Activated CD8-positive, alpha-beta memory T cell treated with anti-CD3 and anti-CD28 coated beads for 36 hours (primary cell): ENCODE results near the gene SLC25A12. TPM values are rescaled to one million over a fixed set of nuclear protein-coding genes. Genes with fewer than 3 reads are reported as not detected.

Experiments used
- CTCF ChIA-PET: fragments of 350-600 bp; sonication (Branson Sonifier 250); formaldehyde crosslinking; loops from one replicate; lab custom pipeline; 2021; ENCODE audit warnings: antibody characterized with exemption; lab: Charles Lee
- POLR2A ChIA-PET: fragments of 350-600 bp; sonication (Branson Sonifier 250); formaldehyde crosslinking; loops from one replicate; lab custom pipeline; 2021; ENCODE audit warnings: antibody characterized with exemption; lab: Charles Lee
- total RNA-seq, 2 experiments: library from RNA; stranded (reverse); gene quantifications; one replicate each; pipeline ENCODE4 v1.2.3, GENCODE V29; 2021

The SLC25A12 gene
- total RNA-seq, 2 experiments from 2014 or later = 23.8 to 27.3 TPM

GRCh38 chr2:171895786-171896185, 1.7 kb upstream of the SLC25A12 start:
- ChIA-PET POLR2A (interaction anchor here (1.6 kb wide), 1 partner anchor 27 kb away, joined by 3 read pairs; the partner anchor contains the start of gene HAT1), CTCF (no interaction called here)

- CTCF ChIA-PET = interaction anchor here (1.3 to 1.4 kb wide), 2 partner anchors 12 to 16 kb away, joined by 3 to 7 read pairs; no protein-coding TSS in a partner anchor
- POLR2A ChIA-PET = interaction anchor here (0.6 to 1.4 kb wide), 2 partner anchors 27 to 29 kb away, joined by 3 to 8 read pairs; partner anchors contain the start of gene HAT1
Observed at GRCh38 chr2:171894612-171894947, 536 bp upstream of the SLC25A12 start.

GRCh38 chr2:171893196-171893823, 734 bp downstream of the SLC25A12 start:
- CTCF ChIA-PET = interaction anchor here (1.3 to 1.4 kb wide), 2 partner anchors 11 to 18 kb away, joined by 3 to 7 read pairs; no protein-coding TSS in a partner anchor
- POLR2A ChIA-PET = interaction anchor here (0.9 to 1.4 kb wide), 2 partner anchors 16 to 29 kb away, joined by 3 to 8 read pairs; partner anchors contain the start of gene HAT1

GRCh38 chr2:171889808-171890207, 4.2 kb downstream of the SLC25A12 start:
- CTCF ChIA-PET = no interaction called here
- POLR2A ChIA-PET = no interaction called here

GRCh38 chr2:171889333-171889732, 4.7 kb downstream of the SLC25A12 start:
- ChIA-PET CTCF (no interaction called here), POLR2A (no interaction called here)

- ChIA-PET POLR2A (no interaction called here), CTCF (interaction anchor here (2.1 kb wide), 1 partner anchor 10 kb away, joined by 7 read pairs; the partner anchor contains the start of gene SLC25A12)
Observed at GRCh38 chr2:171883275-171883893, 10.7 kb downstream of the SLC25A12 start.

GRCh38 chr2:171882089-171882769, 11.8 kb downstream of the SLC25A12 start:
- ChIA-PET CTCF (interaction anchor here (2.1 kb wide), 1 partner anchor 12 kb away, joined by 7 read pairs; the partner anchor contains the start of gene SLC25A12), POLR2A (no interaction called here)

- POLR2A ChIA-PET = no interaction called here
- CTCF ChIA-PET = no interaction called here
Observed at GRCh38 chr2:171880774-171881173, 13.3 kb downstream of the SLC25A12 start.

- ChIA-PET POLR2A (interaction anchor here (0.6 kb wide), 1 partner anchor 84 kb away, joined by 3 read pairs; no protein-coding TSS in a partner anchor), CTCF (no interaction called here)
Observed at GRCh38 chr2:171879865-171880264, 14.2 kb downstream of the SLC25A12 start.

- ChIA-PET POLR2A (no interaction called here), CTCF (no interaction called here)
Observed at GRCh38 chr2:171878481-171878993, 15.5 kb downstream of the SLC25A12 start.

- CTCF ChIA-PET = no interaction called here
- POLR2A ChIA-PET = no interaction called here
Observed at GRCh38 chr2:171874963-171875362, 19.1 kb downstream of the SLC25A12 start.

GRCh38 chr2:171874517-171874916, 19.5 kb downstream of the SLC25A12 start:
- CTCF ChIA-PET = no interaction called here
- POLR2A ChIA-PET = no interaction called here

- POLR2A ChIA-PET = no interaction called here
- CTCF ChIA-PET = interaction anchor here (0.6 to 1.2 kb wide), 2 partner anchors 563 to 1800 kb away, joined by 3 to 4 read pairs; partner anchors contain the start of gene ITGA6
Observed at GRCh38 chr2:171864357-171864985, 29.6 kb downstream of the SLC25A12 start.

GRCh38 chr2:171862501-171862900, 31.5 kb downstream of the SLC25A12 start:
- ChIA-PET POLR2A (no interaction called here), CTCF (interaction anchor here (0.6 kb wide), 1 partner anchor 486 kb away, joined by 3 read pairs; no protein-coding TSS in a partner anchor)

GRCh38 chr2:171858397-171858958, 35.6 kb downstream of the SLC25A12 start:
- CTCF ChIA-PET = interaction anchor here (0.9 kb wide), 1 partner anchor 24 kb away, joined by 3 read pairs; no protein-coding TSS in a partner anchor
- POLR2A ChIA-PET = no interaction called here

- ChIA-PET POLR2A (no interaction called here), CTCF (no interaction called here)
Observed at GRCh38 chr2:171855401-171855800, 38.6 kb downstream of the SLC25A12 start.

- ChIA-PET POLR2A (no interaction called here), CTCF (no interaction called here)
Observed at GRCh38 chr2:171852366-171852888, 41.6 kb downstream of the SLC25A12 start.

- ChIA-PET POLR2A (no interaction called here), CTCF (no interaction called here)
Observed at GRCh38 chr2:171847627-171848026, 46.4 kb downstream of the SLC25A12 start.

- ChIA-PET POLR2A (no interaction called here), CTCF (no interaction called here)
Observed at GRCh38 chr2:171846894-171847293, 47.1 kb downstream of the SLC25A12 start.
